Activated gamma-delta T cell treated with Interleukin-2 at 50 U/mL for 16 hours (primary cell): ENCODE measurements around the gene PCGF6.

Experiments used
- DNase-seq: peaks from one replicate; pipeline ENCODE4 v3.0.0-alpha.2; 2020

Gene PCGF6

DNA sequence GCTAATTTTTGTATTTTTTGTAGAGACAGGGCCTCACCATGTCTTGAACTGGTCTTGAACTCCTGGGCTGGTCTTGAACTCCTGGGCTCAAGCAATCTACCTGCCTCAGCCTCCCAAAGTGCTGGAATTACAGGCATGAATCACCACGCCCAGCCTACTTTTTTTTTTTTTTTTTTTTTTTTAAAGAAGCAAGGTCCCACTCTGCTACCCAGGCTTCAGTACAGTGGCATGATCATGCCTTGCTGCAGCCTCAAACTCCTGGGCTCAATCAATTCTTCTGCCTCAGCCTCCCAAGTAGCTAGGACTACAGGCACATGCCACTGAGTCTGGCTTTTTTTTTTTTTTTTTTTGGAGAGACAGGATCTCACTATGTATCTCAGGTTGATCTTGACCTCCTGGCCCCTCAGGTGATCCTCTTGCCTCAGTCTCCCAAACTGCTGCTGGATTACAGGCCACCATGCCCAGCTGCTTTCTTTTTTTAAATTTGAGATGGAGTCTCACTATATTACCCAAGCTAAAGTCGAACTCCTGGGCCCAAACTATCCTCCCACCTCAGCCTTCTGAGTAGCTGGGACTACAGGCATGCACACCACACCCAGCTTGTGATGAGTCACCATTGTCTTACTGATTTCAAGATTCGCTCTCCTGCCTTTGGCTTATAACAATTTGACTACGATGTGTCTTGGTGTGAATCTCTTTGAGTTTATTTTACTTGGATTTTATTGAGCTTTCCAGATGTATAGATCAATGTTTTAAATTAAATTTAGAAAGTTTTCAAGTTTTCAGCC lies 96.2 kb downstream of the PCGF6 start:
- no peak for DNase-seq

DNA sequence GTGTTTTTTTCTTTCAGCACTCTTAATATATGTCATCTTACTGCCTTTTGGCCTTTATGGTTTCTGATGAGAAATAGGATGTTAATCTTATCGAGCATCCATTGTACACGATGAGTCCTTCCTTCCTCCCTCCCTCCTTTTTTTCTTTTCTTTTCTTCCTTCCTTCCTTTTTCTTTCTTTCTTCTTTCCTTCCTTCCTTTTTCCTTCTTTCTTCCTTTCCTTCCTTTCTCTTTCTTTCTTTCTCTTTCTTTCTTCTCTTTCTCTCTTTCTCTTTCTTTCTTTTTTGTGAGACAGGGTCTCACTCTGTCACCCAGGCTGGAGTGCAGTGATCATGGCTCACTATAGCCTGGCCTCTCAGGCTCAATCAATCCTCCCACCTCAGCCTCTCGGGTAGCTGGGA lies 96.8 kb downstream of the PCGF6 start:
- DNase-seq: no peak
